HG02840 (cell line): Measurements from ENCODE around the gene XRCC6.
"Not testable (repeated sequence)": the region's sequence is repeated elsewhere in the genome, so short reads cannot be mapped to it uniquely, and the experiment has no call there.

Source experiments
- ATAC-seq: cut with Tn5 transposase; IDR thresholded peaks from one replicate; pipeline ENCODE4 v1.9.1; 2021; ENCODE audit warnings: mild to moderate bottlenecking, moderate library complexity, moderate number of reproducible peaks; ENCODE audit not compliant: unreplicated experiment, low FRiP score

The XRCC6 gene

GRCh38 chr22:41597635-41597953 is 23.5 kb upstream of the XRCC6 start:
- no peak for ATAC-seq

- ATAC-seq = no peak
Measured at GRCh38 chr22:41598081-41598480, 23.0 kb upstream of the XRCC6 start.

GRCh38 chr22:41598891-41599635 is 22.0 kb upstream of the XRCC6 start:
- no peak for ATAC-seq

GRCh38 chr22:41600976-41601375 is 20.1 kb upstream of the XRCC6 start:
- ATAC-seq = no peak

GRCh38 chr22:41603873-41604332 is 17.2 kb upstream of the XRCC6 start:
- peak; percentile 54 for ATAC-seq

- ATAC-seq = no peak
Measured at GRCh38 chr22:41608386-41608785, 12.7 kb upstream of the XRCC6 start.

GRCh38 chr22:41612603-41613306 is 8.3 kb upstream of the XRCC6 start:
- no peak for ATAC-seq

GRCh38 chr22:41613456-41613855 is 7.6 kb upstream of the XRCC6 start:
- ATAC-seq = no peak

GRCh38 chr22:41619979-41620588 is 1.0 kb upstream of the XRCC6 start:
- peak; percentile 17 for ATAC-seq

GRCh38 chr22:41620589-41621098 is 451 bp upstream of the XRCC6 start, which contains the start of gene DESI1:
DESI1 (minus strand) TSS chr22:41621043; CDS start chr22:41620839, 204 bp downstream.
- peak; percentile 26 for ATAC-seq

- no peak for ATAC-seq
Measured at GRCh38 chr22:41621911-41622179, 750 bp downstream of the XRCC6 start.

GRCh38 chr22:41625577-41625976 is 4.5 kb downstream of the XRCC6 start:
- no peak for ATAC-seq

- not testable (repeated sequence) for ATAC-seq
Measured at GRCh38 chr22:41631115-41631514, 10.0 kb downstream of the XRCC6 start.

GRCh38 chr22:41631615-41632014 is 10.5 kb downstream of the XRCC6 start:
- ATAC-seq = not testable (repeated sequence)

- ATAC-seq = not testable (repeated sequence)
Measured at GRCh38 chr22:41634610-41635009, 13.5 kb downstream of the XRCC6 start.

- ATAC-seq = no peak
Measured at GRCh38 chr22:41636467-41636866, 15.4 kb downstream of the XRCC6 start.

GRCh38 chr22:41637623-41638022 is 16.5 kb downstream of the XRCC6 start:
- ATAC-seq = not testable (repeated sequence)

GRCh38 chr22:41638124-41638523 is 17.0 kb downstream of the XRCC6 start:
- ATAC-seq = no peak

GRCh38 chr22:41638748-41639147 is 17.7 kb downstream of the XRCC6 start:
- no peak for ATAC-seq

- no peak for ATAC-seq
Measured at GRCh38 chr22:41641854-41642253, 20.8 kb downstream of the XRCC6 start.

GRCh38 chr22:41642331-41643110 is 21.4 kb downstream of the XRCC6 start:
- ATAC-seq = no peak
